HG03457 (cell line): ENCODE data around the gene STX16.

Experiments used
- ATAC-seq: cut with Tn5 transposase; IDR thresholded peaks from one replicate; pipeline ENCODE4 v1.9.1; 2021; ENCODE audit warnings: moderate number of reproducible peaks; ENCODE audit not compliant: unreplicated experiment

STX16 gene

DNA sequence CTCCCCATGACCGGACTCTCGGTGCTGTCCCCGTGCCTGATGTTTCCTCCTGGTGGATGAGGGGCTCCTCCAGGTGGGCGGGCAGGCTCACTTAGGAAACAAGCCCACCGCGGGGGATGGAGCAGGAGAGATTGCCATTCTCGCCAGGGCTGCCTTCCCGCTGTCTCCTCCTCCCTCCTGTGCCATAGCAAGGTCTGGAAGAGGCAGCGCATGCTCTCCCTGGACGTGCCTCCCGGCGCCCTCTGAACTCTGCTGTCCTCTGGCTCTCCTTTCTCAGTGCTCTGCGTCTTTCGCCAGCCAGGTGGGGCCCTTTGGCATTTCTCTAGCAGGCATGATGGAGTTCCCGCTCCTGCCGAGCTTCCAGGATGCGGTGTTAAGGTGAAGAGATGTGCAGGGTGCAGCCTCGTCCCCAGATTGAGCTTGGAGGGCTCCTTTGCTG, 24.1 kb downstream of the STX16 start:
- no peak for ATAC-seq

DNA sequence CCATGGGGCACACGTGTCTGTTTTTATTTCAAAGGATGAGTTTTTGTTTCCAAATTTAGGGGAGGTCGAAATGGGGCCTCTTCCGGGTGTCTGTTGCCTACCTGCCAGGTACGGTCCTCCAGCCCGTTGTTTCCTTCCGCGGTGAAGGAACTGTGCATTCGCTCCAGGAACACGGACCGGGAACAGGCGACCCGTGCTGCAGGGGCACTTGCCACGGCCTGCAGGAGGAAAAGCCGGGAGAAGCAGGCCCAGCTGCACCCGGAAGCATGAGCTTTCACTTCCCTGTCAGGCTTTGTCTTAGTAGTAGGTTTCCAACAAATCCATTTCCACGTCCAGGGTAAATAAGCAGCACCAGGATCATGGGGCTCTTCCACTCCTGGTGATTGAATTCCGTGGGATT, 24.6 kb downstream of the STX16 start:
- ATAC-seq, result no peak

DNA sequence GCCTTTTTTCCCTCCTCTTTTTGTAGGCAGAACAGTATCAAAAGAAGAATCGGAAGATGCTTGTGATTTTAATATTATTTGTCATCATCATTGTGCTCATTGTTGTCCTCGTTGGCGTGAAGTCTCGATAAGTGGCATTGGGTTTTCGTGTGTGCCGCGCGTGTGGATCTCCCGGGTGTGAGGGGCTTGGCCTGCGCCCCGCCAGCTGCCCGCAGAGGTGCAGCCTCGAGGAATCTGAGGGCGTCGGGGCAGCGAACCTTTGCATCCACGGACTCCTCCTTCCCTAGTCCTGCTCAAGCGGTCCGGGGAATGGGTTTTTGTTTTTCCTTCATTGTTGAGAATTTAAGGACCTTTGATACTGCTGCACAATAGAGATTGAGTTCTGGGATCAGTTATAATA, 25.1 kb downstream of the STX16 start:
- no peak for ATAC-seq

DNA sequence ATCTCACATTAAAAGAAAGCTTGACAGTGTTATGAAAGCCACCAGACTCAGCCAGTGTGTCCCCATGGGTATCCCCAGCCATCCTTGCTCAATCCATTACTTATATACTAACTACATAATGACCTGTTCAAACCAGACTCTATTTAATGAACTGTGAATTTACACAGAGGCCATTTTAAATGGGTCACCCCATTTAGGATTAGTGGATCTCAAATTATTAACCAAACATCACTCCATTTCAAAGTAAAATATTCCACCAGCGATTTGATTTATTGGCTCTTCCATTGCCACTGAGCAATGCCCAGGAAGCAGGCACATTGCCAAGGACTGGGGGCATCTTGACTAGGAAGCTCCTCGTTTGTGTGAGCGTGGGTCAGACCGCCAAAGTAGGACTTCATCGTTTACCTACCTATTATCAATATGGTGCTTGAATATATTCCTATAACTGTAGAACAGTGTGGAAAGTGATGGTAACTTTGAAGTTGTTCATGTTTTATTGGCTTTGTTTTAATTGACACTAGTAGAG, 26.1 kb downstream of the STX16 start:
- no peak for ATAC-seq

DNA sequence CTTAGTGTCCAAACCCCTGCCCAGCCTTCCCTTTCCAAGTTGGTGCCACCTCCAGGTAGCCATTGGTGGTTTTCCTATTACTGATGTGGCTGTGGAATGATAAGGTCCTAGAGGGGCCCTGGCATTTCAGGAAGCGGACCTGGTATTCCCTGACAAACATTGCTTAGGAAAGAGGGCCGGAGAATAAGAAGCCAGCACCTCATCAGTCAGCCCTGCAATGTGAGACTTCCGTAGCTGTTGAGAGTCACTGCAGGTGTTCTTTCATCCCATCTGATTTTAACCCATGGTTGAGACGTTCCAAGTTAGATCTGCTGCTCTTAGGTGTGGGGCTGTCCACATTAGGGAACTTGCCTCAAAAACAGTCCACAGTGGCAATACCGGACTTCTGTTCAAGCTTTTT, 26.7 kb downstream of the STX16 start:
- ATAC-seq, result no peak

DNA sequence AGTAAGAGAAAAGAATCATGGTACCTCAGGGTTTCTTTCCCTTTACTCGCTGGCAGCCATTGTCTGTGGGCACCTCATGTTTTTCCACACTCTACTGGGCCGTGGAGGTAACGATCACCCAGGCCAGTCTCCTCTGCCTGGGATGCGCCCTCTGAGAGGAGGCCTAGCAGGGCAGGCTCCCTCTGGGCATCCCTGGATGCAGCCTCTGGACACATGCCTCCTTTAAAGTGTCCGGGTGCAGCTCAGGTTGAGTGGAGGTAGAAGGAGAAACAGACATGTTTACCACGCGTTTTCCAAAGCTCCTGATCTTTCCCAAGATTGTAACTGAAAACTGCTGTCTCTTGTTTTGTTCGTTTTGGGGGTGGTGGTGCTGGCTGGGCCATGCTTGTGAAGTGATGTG, 27.7 kb downstream of the STX16 start:
- no peak for ATAC-seq

DNA sequence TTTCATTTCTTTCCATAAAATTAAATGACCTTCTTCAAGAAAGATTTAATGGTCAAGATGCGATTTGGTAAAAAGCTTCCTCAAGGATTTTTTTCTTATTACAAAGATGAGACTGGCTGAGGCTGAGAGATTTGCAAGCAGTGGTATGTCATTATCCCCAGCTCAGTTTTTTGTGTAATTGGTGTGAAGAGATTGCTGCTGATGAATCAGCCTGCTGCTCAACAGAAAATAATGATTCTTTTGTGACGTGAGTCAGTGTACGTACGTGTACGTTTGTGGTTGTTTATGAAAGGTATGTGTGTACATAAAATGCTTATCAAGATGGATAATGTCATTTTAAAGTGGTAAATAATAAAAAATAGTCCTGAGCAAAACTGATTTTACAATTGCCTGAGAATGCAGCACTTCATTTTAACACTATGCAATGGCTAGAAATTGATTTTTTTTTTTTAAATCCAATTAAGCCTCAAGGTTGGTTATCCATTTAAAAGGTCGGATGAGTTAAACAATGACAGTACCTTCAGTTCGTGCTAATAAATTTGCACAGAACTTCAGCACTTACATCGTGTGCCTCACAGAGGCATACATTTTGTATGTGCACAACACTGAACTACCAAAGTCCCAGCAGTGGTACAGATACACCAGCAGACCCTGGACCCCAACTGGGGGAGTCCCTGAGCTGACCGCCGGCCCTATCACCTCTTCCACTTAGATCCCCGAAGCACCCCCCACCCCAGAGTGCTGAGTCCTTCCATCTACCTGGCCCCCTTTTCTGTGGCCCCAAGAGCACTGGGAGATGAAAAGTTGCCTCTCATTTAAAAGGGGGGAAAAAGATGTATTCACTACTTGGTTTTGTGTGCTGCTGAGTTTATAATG, 31.8 kb downstream of the STX16 start:
- ATAC-seq, result no peak

DNA sequence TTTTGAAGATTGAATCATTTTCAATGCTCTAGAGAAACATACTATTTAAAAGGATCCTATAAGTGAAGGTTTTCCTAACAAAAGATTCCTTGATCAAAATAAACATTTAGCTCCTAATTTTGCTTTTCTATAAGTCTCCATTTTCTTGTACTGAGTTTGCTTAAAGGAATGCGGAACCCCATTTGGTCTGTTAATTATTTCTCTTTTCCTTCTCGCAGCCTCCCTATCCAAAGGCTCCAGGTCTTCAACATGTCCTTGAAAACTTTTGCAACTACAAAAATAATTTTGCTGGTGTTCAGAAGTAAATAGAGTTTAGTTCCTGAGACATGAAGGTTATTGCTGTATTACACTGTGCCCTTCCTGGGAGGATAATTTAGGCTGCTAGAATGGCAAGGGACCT, 33.2 kb downstream of the STX16 start:
- ATAC-seq, result no peak

DNA sequence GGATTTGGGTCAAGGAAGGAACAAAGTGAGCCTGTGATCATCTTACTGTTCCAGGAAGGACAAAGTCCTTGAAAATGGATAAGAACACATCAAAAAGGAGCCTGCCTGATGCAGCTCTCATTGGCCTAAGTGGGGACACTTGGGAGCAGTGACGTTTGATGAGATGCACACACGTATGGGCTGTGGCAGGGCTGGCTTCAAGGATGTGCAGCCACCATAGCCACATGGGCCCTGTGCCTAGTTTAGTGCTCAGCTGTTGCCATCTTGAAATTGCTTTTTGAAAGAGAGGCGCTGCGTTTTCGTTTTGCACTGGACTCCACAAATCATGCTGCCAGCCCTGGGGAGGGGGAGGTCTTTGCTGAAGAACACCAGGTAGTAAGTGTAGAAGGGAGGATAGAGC, 34.9 kb downstream of the STX16 start:
- no peak for ATAC-seq

DNA sequence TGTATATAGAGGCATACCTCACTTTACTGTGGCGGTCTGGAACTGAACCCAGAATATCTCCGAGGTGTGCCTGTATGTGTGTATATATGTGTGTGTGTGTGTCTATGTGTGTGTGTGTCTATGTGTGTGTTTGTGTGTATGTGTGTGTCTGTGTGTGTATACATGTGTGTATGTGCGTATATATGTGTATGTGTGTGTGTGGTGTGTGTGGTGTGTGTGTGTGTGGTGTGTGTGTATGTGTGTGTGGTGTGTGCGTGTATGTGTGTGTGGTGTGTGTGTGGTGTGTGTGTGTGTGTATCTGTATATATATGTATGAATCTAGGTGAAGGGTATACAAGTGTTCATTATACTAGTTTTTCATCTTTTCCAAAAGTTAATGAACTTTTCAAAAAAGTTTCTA, 37.3 kb downstream of the STX16 start:
- no peak for ATAC-seq

DNA sequence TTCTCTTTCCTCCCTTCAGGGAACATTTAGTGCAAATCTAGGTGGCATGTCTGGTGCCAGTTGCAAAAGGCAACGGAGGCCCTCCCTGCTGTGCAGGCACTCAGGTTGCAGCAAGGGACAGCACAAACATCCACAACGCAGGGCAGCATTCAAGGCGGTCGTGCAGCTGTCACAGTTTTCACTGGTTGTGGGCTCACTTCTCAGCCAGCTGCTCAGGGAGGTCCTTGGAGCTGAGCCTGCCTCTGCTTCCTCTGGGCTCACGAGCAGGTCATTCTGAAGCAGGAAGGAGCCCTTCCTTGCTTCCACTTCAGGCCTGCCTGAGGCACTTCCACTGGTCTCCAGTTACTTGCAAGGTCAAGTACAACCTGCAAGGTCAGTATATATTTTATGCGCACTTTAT, 37.8 kb downstream of the STX16 start:
- no peak for ATAC-seq

DNA sequence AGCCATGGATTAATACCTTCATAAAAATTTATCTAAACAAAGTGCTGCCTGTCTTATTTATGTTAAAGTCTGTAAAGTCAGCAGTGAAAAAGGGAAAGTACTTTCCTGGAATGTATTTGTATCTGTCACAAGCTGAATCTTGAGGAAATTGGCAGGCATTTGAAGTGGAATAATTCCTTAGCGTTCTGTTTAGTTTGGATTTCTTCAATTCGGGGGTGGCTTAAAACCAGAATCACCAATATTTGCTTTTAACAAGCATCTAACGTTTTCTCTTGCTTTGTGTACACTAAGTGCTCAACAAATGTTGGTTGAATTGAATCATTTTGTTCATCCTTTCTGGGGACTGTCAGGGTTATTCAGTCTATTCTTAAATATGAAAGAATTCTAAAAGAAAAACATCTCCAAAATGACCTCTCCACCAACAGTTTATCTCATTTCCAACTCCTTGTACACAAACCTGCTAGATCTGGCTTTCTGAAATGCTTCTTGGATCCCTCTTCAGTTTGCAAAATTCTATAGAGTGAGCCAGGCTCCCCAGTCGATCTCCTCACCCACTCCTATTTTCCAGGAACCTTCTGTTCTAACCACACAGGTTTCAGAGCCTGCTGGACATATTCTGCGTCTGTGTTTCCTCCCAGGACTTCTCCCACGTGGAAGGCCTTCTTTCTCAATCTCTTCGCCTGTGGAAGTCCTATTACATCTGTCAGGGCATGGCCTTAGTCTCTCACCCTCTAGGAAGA, 39.5 kb downstream of the STX16 start:
- ATAC-seq, result no peak

DNA sequence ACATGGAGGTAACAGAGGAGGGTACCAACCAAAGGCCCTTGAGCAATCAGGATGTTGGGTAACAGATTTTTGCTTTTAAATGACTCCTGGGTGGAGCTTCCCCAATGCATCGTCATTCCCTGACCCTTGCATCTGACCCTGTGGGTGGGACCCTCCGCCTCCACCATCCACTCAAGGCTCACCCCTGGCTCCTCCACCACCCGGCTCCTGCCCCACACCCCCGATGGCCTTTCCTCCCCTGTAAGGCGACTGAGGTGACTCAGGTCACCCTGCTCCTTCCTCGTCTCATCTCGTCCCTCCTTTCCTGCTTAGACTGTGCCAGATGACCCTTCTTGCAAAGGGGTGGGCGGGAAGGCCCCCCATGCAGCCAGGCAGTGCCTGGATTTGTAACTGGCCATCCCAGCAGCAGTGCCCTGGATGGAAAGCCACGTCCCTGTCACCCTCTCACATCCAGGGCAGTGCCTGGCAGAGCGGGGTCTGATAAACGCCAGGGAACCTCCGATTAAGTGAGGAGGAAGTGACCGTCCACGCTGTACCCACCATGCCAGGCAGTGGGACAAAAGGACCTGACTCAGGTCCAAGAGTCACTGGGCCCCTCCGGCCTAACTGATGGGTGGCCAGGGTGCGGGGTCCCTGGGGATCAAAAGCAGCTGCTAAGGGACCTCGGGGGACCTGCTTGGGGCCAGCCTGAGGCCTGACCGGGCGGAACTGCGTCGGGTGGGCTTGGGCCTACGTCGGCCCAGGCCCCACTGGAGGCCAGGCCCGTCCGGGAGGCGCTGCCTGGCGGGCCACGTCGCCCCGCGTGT, 40.9 kb downstream of the STX16 start:
- ATAC-seq, result no peak

DNA sequence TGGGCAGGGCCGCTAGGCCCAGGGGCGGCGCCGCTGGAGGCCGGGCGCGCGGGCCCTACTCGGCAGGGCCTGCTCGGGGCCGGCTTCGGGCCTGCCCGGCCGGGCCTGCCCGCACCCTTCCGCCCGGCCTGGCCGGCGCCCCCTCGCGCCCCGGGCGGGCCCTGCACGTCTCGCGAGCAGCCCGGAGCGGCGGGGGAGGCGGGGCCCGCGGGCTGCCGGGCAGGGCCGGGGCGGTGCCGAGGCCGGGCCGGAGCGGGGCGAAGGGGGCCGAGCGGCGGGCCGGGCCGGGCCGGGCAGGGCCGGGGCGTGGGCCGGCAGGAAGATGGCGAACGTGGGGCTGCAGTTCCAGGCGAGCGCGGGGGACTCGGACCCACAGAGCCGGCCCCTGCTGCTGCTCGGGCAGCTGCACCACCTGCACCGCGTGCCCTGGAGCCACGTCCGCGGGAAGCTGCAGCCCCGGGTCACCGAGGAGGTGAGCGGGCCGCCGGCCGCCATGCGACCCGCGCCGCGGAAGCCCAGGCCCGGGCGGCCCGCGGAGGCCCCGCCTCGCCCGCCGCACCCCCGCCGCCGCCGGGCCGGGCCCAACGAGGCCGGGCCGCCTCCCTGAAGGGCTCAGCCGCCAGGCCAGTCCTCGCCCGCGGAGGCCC, 41.6 kb downstream of the STX16 start, which contains the start of gene NPEPL1:
TSS of gene NPEPL1 (plus strand) at position 222 of the 647 bp plus-strand sequence. CDS start at position 323, 101 bp downstream.
- ATAC-seq, result peak; percentile 74

DNA sequence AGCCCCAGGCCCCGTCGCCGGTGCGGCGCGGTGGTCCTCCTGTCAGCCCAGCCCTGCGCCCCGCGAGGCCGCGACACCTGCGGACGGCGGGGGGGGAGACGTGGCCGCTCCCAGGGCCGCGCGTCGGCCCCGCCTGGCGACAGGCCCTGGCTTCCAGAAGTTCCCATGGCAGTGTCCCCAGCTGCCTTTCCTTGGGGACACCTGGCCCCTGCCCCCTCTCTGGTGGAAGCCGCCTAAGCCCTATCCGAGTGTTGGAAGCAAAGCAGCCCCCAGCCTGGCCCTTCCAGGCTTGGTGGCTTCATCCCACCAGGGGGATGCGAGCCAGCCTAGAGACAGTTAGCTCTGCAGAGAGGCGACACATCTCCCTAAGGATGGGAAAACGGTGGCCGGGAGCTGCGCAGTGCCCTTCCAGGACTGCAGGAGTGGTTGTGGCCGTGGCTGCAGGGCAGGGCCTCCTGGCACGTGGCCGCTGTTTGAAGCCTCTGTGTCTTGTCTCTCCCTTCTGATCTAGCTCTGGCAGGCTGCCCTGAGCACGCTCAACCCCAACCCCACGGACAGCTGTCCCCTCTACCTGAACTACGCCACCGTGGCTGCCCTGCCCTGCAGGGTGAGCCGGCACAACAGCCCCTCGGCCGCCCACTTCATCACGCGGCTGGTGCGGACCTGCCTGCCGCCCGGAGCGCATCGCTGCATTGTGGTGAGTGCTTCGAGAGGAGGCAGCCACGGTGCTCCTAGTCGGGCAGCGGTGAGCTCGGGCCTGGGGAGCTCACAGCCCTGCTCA, 42.3 kb downstream of the STX16 start:
- ATAC-seq, result no peak

DNA sequence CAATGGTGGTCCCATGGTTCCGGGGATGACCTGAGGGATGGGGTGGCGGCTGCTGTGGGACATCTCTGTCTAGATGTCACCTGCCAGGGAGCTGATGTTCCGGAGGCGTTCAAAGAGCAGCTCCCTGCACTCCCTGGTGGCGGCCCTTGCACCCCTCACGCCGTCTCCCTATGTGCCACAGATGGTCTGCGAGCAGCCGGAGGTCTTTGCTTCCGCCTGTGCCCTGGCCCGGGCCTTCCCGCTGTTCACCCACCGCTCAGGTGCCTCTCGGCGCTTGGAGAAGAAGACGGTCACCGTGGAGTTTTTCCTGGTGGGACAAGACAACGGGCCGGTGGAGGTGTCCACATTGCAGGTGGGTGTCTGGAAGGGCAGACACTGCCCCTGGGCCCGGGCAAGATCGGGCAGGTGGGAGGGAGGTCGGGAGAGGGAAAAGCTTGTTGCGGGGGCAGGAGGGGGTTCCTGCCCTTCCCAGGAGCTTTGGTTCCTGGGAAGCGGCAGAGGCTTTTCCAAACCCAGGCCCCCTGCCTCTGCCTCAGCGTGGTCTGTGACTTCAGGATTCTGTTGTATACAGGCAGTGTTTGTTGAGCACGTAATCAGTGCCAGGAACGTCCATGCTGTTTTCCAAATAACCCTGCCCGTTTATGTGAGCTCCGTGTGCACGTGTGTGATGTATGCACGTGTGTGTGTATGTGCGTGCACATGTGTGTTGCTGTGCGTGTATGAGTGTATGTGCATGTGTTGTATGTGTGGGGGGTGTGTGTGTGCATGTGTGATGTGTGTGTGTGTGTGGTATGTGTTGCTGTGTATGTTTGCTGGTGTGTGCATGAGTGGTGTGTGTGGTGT, 43.4 kb downstream of the STX16 start:
- no peak for ATAC-seq

DNA sequence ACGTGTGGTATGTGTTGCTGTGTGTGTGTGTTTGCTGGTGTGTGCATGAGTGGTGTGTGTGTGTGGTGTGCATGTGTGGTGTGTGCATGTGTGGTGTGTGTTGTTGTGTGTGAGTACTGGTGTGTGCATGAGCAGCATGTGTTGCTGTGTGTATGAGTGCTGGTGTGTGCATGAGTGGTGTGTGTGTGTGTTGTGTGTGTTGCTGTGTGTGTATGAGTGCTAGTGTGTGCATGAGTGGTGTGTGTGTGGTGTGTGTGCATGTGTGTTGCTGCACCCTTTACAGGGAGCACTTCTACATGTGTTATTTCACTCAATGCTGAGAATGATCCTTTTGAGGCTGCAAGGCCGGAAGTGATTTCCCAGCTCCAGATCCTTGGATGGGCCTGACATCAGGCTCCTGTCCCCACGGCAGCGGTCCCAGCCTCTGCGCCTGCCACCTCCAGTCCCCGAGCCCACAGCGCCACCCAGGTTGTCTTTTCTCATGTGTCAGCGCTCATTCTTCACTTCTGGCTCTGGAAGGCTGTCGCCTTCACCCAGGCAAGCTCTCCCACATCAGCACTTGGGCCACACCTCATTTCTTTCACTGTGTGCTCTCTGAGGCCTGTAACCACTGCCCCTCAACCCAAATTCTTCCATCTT, 44.1 kb downstream of the STX16 start:
- no peak for ATAC-seq

DNA sequence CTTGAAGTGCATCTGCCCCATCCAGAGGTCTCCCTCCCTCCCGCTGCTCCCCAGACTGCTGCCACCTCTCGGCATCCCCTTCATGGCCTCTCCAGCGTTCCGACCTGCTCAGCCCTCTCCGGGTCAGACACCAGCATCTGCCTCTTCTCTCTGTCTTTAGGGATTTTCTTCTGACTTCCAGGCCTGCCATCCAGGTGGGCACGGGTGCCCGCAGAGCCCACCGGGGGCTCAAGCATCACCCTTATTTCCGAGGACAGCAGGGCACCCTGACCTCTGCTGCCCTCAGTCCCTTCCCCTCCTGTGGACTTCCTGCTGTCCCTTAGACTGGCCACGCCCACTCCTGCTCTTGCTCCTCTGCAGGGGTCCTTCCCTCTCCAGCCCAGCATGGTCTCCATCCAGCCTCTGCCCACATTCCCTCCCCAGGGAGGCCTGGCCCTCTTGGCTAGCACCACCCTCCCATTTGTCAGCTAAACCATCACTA, 44.9 kb downstream of the STX16 start:
- no peak for ATAC-seq
